OCI-LY1 (cell line): ENCODE data around the gene RPP40.

Experiments
- EZH2 ChIP-seq: fragments of 200-600 bp; sonication (generic), shearing (Covaris generic); IDR thresholded peaks from 2 replicates; pipeline ENCODE4 v1.8.0; 2017; ENCODE audit warnings: borderline replicate concordance, mixed run types, mild to moderate bottlenecking, antibody characterized with exemption, low read length, moderate library complexity, mixed read lengths
- TF ChIP-seq, protein P1 (sequence below): fragments of 200-600 bp; sonication (generic), shearing (Covaris generic); IDR thresholded peaks from 2 replicates; pipeline ENCODE4 v1.5.1; 2017; ENCODE audit warnings: mild to moderate bottlenecking, antibody characterized with exemption, low read length, moderate library complexity, mixed read lengths

DNA sequence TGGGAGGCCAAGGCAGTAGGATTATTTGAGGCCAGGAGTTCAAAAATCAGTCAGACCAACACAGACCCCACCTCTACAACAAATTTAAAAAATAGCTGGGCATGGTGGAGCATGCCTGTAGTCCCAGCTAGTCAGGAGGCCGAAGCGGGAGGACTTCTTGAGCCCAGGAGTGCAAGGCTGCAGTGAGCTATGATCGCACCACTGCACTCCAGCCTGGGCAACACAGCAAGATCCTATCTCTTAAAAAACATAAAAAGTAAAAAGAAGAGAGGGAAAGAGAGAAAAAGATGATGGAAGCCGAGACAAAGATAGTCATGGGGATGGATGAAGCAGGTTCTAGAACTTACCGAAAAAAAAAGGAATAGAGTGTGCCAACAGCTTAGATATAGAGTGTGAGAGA is 25.8 kb upstream of the RPP40 start:
- TF ChIP-seq EZH2, result no peak
- TF ChIP-seq, protein P1, sequence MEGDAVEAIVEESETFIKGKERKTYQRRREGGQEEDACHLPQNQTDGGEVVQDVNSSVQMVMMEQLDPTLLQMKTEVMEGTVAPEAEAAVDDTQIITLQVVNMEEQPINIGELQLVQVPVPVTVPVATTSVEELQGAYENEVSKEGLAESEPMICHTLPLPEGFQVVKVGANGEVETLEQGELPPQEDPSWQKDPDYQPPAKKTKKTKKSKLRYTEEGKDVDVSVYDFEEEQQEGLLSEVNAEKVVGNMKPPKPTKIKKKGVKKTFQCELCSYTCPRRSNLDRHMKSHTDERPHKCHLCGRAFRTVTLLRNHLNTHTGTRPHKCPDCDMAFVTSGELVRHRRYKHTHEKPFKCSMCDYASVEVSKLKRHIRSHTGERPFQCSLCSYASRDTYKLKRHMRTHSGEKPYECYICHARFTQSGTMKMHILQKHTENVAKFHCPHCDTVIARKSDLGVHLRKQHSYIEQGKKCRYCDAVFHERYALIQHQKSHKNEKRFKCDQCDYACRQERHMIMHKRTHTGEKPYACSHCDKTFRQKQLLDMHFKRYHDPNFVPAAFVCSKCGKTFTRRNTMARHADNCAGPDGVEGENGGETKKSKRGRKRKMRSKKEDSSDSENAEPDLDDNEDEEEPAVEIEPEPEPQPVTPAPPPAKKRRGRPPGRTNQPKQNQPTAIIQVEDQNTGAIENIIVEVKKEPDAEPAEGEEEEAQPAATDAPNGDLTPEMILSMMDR, result no peak
